Astrocyte of the cerebellum (primary cell): ENCODE data around the gene TCEAL7.

Source experiments
- DNase-seq: peaks from one replicate; pipeline ENCODE4 v3.0.0-alpha.2; 2011; ENCODE audit warnings: low read depth
- H3K4me3 ChIP-seq: 2 replicates; pipeline ENCODE4 v1.5.1; 2011; ENCODE audit warnings: mild to moderate bottlenecking, low read depth, low read length, moderate library complexity
- CTCF ChIP-seq: IDR thresholded peaks from 2 replicates; pipeline ENCODE4 v1.5.1; 2012; ENCODE audit warnings: low read length, low read depth, moderate library complexity, mild to moderate bottlenecking; ENCODE audit errors: missing control alignments
- in situ Hi-C: cut with HindIII; loops from 2 replicates; pipeline ENCODE4 v1.10.0; 2017; ENCODE audit warnings: low sequenced_read_pairs

TCEAL7 gene

GRCh38 chrX:103376118-103376978 lies 46.3 kb downstream of the TCEAL7 start, which contains the start of gene BEX3:
Gene BEX3, plus strand, starts transcription at chrX:103376538. Its CDS starts 984 bp downstream, at chrX:103377522.
- DNase-seq, result no peak
- in situ Hi-C loops, result no loop called here
- TF ChIP-seq CTCF, result no peak
- H3K4me3 ChIP-seq, result peak within 1 kb of the TSS; percentile 61

- in situ Hi-C loops, result no loop called here
- TF ChIP-seq CTCF, result no peak
- peak overlapping the region; percentile 61 for H3K4me3 ChIP-seq
- DNase-seq, result no peak
Observed at GRCh38 chrX:103376979-103377324, 46.9 kb downstream of the TCEAL7 start.

GRCh38 chrX:103378990-103379389 lies 49.0 kb downstream of the TCEAL7 start:
- in situ Hi-C loops, result no loop called here
- H3K4me3 ChIP-seq, result no peak overlapping the region
- DNase-seq, result no peak
- TF ChIP-seq CTCF, result no peak
